Measurements from ENCODE around the gene GRSF1.
A peak's percentile ranks its signal among the peaks of the same experiment; 100 is the strongest.

Gene GRSF1

GRCh38 chr4:70838666-70839588 lies 763 bp downstream of the GRSF1 start (continued):
- no peak for TF ChIP-seq ZNF280D (tag by site-specific recombination; IDR thresholded peaks at IDR 0.05)
- 0 out of 2 replicates have a peak, but pooled peaks have one; percentile 21 for TF ChIP-seq SP7 (tag by site-specific recombination; IDR thresholded peaks at IDR 0.05)
- no peak for TF ChIP-seq ZNF571 (tag by site-specific recombination; IDR thresholded peaks at IDR 0.05)
- TF ChIP-seq ZNF658 (tag by site-specific recombination; IDR thresholded peaks at IDR 0.05), result no peak
- no peak for TF ChIP-seq ZNF19 (tag by site-specific recombination; IDR thresholded peaks at IDR 0.05; ENCODE audit: low read depth)
- no peak for TF ChIP-seq BCL11A (tag by site-specific recombination; IDR thresholded peaks at IDR 0.05; ENCODE audit: low read depth)
- no peak for TF ChIP-seq ZNF16 (tag by site-specific recombination; IDR thresholded peaks at IDR 0.05; ENCODE audit: low read depth)
- TF ChIP-seq ZNF157 (tag by site-specific recombination; IDR thresholded peaks at IDR 0.05), result no peak
- peak; percentile 69 for TF ChIP-seq ZNF449 (tag by site-specific recombination; IDR thresholded peaks at IDR 0.05)
- TF ChIP-seq PRDM10 (tag by site-specific recombination; IDR thresholded peaks at IDR 0.05), result no peak
- TF ChIP-seq AEBP2 (tag by site-specific recombination; IDR thresholded peaks at IDR 0.05; ENCODE audit: borderline replicate concordance), result no peak
- no peak for TF ChIP-seq HOXC10 (CRISPR knock-in tag; IDR thresholded peaks at IDR 0.05)
- TF ChIP-seq ZNF23 (tag by site-specific recombination; IDR thresholded peaks at IDR 0.05; ENCODE audit: borderline replicate concordance), result no peak
- no peak for TF ChIP-seq ZNF239 (tag by site-specific recombination; IDR thresholded peaks at IDR 0.05)
- no peak for TF ChIP-seq ZBTB10 (tag by site-specific recombination; IDR thresholded peaks at IDR 0.05)
- TF ChIP-seq ZNF202 (tag by site-specific recombination; IDR thresholded peaks at IDR 0.05; ENCODE audit: borderline replicate concordance), result no peak
- no peak for TF ChIP-seq ZNF639 (tag by site-specific recombination; IDR thresholded peaks at IDR 0.05)
- no peak for TF ChIP-seq ZNF549 (tag by site-specific recombination; IDR thresholded peaks at IDR 0.05)
- TF ChIP-seq ZNF777 (tag by site-specific recombination; IDR thresholded peaks at IDR 0.05; ENCODE audit: borderline replicate concordance), result no peak
- TF ChIP-seq PRDM1 (tag by site-specific recombination; IDR thresholded peaks at IDR 0.05), result no peak
- no peak for TF ChIP-seq ZFP69B (tag by site-specific recombination; IDR thresholded peaks at IDR 0.05)
- TF ChIP-seq ZNF645 (tag by site-specific recombination; IDR thresholded peaks at IDR 0.05), result no peak
